ENCODE results near the gene ECE1. TPM values are rescaled to one million over a fixed set of nuclear protein-coding genes. Genes with fewer than 3 reads are reported as not detected.

ECE1 gene
- total and polyA plus RNA-seq, 2 of the 4 experiments (the other 2 are of a cell fraction) = 61.8 to 124 TPM

- dilution Hi-C loops (cut with HindIII; ENCODE audit: low sequenced_read_pairs, unreplicated experiment) = no loop called here
- 0 out of 4 replicates have a peak overlapping the region, but pooled peaks of 1 of the 2 experiments have one; percentile 33 for H4K8ac ChIP-seq (ENCODE audit: low read depth in 2 of 2, low read length in 2 of 2)
- BruUV-seq (replicated peaks) = no TSS peak
- no peak overlapping the region for H3K4me3 ChIP-seq (ENCODE audit: insufficient read depth, low read depth, low read length)
- no peak overlapping the region for H3K27ac ChIP-seq (ENCODE audit: insufficient read depth, low read length)
- peaks cover 10% of the 10 kb centered on the region for H3K4me1 ChIP-seq (ENCODE audit: control insufficient read depth, insufficient read depth, low read length)
- H2BK5ac ChIP-seq (ENCODE audit: low read depth, low read length, poor library complexity, severe bottlenecking) = no peak overlapping the region
- no peak overlapping the region for H3K23ac ChIP-seq (ENCODE audit: low read depth, low read length)
- no peak overlapping the region for H3K4ac ChIP-seq (ENCODE audit: low read depth, low read length)
- peaks cover 78% of the 10 kb centered on the region for H3K36me3 ChIP-seq (ENCODE audit: control insufficient read depth, insufficient read depth, low read length)
- H2BK15ac ChIP-seq (ENCODE audit: low read depth, low read length) = no peak overlapping the region
- peaks cover 3% of the 10 kb centered on the region; the same call in 1 of the 2 replicates for H4K20me1 ChIP-seq (ENCODE audit: insufficient read depth, low read length)
- H3K9me3 ChIP-seq (ENCODE audit: control insufficient read depth, insufficient read depth, low read length) = no peaks in the 10 kb centered on the region
- peak overlapping the region; percentile 32; the same call in 1 of the 2 replicates for H4K91ac ChIP-seq (ENCODE audit: insufficient read depth, low read depth, low read length)
- ATAC-seq (ENCODE audit: low read depth) = no peak
- intact Hi-C loops (cut with micrococcal nuclease) = no loop called here
- 83% methylated on average over 4 of the region's 10 CpGs; no CpG with 5 or more reads in 1 of the 2 experiments for WGBS, 2 experiments (ENCODE audit: extremely low coverage in 2 of 2, insufficient read length in 1 of 2)
- H2AK5ac ChIP-seq (ENCODE audit: low read depth, low read length) = peak overlapping the region; percentile 46; the same call in 1 of the 2 replicates
- H3K9ac ChIP-seq (ENCODE audit: low read depth, low read length) = no peak overlapping the region
- no peak overlapping the region for H3K56ac ChIP-seq (ENCODE audit: extremely low read depth, insufficient read depth, low read length)
- no peak overlapping the region for H2AK9ac ChIP-seq (replicated peaks; ENCODE audit: low read depth, low read length, poor library complexity)
- no peak overlapping the region for H3K4me2 ChIP-seq (ENCODE audit: low read depth, low read length)
- H2BK120ac ChIP-seq (ENCODE audit: low read depth, low read length) = no peak overlapping the region
- TF ChIP-seq CEBPB (IDR thresholded peaks at IDR 0.05; ENCODE audit: low read depth, low read length) = no peak
- no peak for TF ChIP-seq FOS (IDR thresholded peaks at IDR 0.05; ENCODE audit: low read depth, low read length)
- TF ChIP-seq NFE2L2 (IDR thresholded peaks at IDR 0.05; ENCODE audit: low read depth, low read length) = no peak
- TF ChIP-seq MXI1 (IDR thresholded peaks at IDR 0.05; ENCODE audit: borderline replicate concordance, low read depth, low read length) = no peak
- no peak for TF ChIP-seq CTCF (conservative IDR thresholded peaks at IDR 0.05; ENCODE audit: low read depth, low read length)
- TF ChIP-seq RCOR1 (IDR thresholded peaks at IDR 0.05; ENCODE audit: insufficient replicate concordance, low read length) = no peak
- TF ChIP-seq RAD21 (IDR thresholded peaks at IDR 0.05; ENCODE audit: low read length) = no peak
- no peak for TF ChIP-seq USF2 (IDR thresholded peaks at IDR 0.05; ENCODE audit: low read depth, low read length)
- no peak for TF ChIP-seq BHLHE40 (IDR thresholded peaks at IDR 0.05; ENCODE audit: low read depth, low read length)
- TF ChIP-seq SMC3 (IDR thresholded peaks at IDR 0.05; ENCODE audit: low read depth, low read length) = no peak
- H3K79me1 ChIP-seq (ENCODE audit: low read depth in 1 of 2, low read length in 2 of 2) = peaks cover 12 to 45% of the 10 kb centered on the region in 2 experiments
- peaks cover 19% of the 10 kb centered on the region; the same call in 1 of the 2 replicates for H3K9me1 ChIP-seq (ENCODE audit: insufficient read depth, low read length)
- in situ Hi-C loops (cut with MboI; ENCODE audit: low sequenced_read_pairs) = no loop called here
- H2AFZ ChIP-seq (replicated peaks; ENCODE audit: low read length, poor library complexity) = no peak overlapping the region
- H3K14ac ChIP-seq (replicated peaks; ENCODE audit: low read depth, low read length) = no peak overlapping the region; the same call in 1 of the 2 replicates
- H3K18ac ChIP-seq (ENCODE audit: low read depth, low read length) = no peak overlapping the region
- H2BK20ac ChIP-seq (ENCODE audit: low read depth, low read length) = no peak overlapping the region
- ChIA-PET POLR2A (ENCODE audit: unreplicated experiment) (no interaction called here), CTCF (interaction anchor here (0.8 kb wide), 1 partner anchor 128 kb away, joined by 5 read pairs; no protein-coding TSS in a partner anchor)
- DNase-seq = no peak
- no peak overlapping the region for H4K5ac ChIP-seq (ENCODE audit: low read depth, low read length)
- H3K27me3 ChIP-seq (ENCODE audit: control insufficient read depth, insufficient read depth, low read length) = no peaks in the 10 kb centered on the region
These were observed 49.6 kb downstream of the ECE1 start for GRCh38 chr1:21240706-21241105.

Data from IMR-90 (cell line).